Measurements from ENCODE around the gene RAPGEF5.

The RAPGEF5 gene

DNA sequence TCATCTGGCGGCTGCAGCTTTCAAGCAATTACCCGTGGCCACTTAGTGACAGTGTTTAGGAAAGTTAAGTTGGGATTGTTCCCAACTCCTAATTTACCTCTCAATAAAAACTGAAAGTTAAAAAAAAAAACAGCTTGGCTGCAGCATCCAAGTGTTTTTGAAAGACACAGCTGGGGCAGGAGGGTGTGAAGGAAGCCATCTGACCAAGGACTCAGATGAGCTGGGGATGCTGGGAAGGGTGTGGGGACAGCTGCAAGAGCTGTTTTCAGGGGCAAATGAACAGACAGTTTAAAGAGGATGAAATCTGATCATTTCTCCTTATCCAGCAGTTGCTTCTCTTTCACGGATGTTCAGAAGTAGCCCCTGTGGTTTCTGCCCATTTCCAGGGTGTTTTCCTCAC lies 282.1 kb downstream of the RAPGEF5 start:
- FAIRE-seq = no peak
